ENCODE results near the gene C4orf33.
"Not testable (repeated sequence)": the region's sequence is repeated elsewhere in the genome, so short reads cannot be mapped to it uniquely, and the experiment has no call there.

Gene C4orf33, protein sequence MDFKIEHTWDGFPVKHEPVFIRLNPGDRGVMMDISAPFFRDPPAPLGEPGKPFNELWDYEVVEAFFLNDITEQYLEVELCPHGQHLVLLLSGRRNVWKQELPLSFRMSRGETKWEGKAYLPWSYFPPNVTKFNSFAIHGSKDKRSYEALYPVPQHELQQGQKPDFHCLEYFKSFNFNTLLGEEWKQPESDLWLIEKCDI

DNA sequence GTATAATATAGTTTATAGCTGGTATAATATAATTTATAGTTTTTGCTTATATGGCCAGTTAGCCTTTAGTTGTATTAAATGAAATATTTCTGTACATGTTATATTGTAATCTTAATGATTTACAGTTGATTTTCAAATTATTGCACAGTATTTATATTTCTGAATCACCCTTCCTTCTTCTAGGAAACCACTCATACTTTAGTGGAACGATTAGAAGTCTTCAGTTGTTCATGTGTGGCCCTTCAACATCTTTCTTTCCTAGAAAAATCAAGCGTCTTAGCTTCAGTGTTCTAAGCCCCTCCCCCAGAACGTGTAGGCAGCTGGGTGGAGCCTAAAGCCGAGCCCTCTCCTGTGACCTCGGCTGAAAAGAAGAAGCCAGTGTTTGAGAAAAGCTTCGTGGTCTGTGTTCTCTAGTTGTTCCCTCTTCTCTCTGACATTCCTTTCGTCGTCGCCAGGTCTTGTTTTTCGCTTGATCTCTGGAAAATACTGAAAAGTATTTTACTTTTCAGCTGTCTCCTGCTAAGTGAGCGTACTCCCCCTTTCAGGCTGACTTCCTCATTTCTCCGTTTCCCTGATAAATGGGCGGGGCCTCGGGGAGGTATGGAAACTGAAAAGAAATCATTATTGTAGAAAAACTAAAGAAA lies at the start of gene C4orf33:
Gene C4orf33, plus strand, starts transcription at position 342 of the 644 bp plus-strand sequence. CDS start 6,459 bp downstream, outside the sequence.
- H3K4me3 Mint-ChIP-seq: peak within 1 kb of the TSS; percentile 98
- H3K9me3 Mint-ChIP-seq: no peaks in the 10 kb centered on the region
- peaks cover 21% of the 10 kb centered on the region for H3K4me1 Mint-ChIP-seq
- H3K36me3 Mint-ChIP-seq: no peaks in the 10 kb centered on the region
- H3K27ac Mint-ChIP-seq: peak within 1 kb of the TSS; percentile 97
- ATAC-seq: peak; percentile 69
- no peaks in the 10 kb centered on the region for H3K27me3 Mint-ChIP-seq

DNA sequence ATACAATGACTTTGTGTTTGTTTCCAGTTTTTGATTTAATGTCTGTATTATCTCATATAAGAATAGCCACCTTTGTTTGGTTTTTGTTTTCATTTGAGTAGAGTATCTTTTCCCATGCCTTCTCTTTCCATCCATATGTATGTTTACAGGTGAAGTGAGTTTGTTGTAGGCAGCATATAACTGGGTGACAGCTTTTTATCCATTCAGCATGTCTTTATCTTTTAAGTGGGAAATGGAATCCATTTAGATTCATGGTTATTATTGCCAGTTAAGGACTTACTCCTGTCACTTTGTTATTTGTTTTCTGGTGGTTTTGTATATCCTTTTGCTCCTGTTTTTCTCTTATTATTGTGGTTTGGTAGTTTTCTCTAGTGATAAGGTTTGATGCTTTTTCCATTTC lies 36.9 kb upstream of the C4orf33 start:
- Mint-ChIP-seq H3K4me1 (no peaks in the 10 kb centered on the region), H3K9me3 (peaks cover 46% of the 10 kb centered on the region), H3K36me3 (peaks cover 73% of the 10 kb centered on the region), H3K4me3 (no peak overlapping the region), H3K27me3 (no peaks in the 10 kb centered on the region), H3K27ac (no peak overlapping the region)
- ATAC-seq: no peak

DNA sequence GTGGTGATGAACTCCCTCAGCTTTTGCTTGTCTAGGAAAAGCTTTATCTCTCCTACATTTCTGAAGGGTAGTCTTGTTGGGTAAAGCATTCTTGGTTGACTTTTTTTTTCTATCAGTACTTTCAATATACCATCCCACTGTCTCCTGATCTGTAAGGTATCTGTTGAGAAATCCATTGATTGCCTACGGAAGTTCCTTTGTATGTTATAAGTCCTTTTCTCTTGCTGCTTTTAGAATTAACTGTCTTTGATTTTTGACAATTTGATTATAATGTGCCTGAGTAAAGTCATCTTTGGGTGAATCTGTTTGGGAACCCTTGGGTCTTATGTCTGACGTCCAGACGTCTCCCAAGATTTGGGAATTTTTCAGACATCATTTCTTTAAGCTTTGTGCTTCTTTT lies 33.4 kb upstream of the C4orf33 start:
- peaks cover 30% of the 10 kb centered on the region for H3K9me3 Mint-ChIP-seq
- ATAC-seq: no peak
- no peak overlapping the region for H3K4me3 Mint-ChIP-seq
- no peaks in the 10 kb centered on the region for H3K27me3 Mint-ChIP-seq
- H3K4me1 Mint-ChIP-seq: no peaks in the 10 kb centered on the region
- H3K36me3 Mint-ChIP-seq: peaks cover 72% of the 10 kb centered on the region
- no peak overlapping the region for H3K27ac Mint-ChIP-seq

DNA sequence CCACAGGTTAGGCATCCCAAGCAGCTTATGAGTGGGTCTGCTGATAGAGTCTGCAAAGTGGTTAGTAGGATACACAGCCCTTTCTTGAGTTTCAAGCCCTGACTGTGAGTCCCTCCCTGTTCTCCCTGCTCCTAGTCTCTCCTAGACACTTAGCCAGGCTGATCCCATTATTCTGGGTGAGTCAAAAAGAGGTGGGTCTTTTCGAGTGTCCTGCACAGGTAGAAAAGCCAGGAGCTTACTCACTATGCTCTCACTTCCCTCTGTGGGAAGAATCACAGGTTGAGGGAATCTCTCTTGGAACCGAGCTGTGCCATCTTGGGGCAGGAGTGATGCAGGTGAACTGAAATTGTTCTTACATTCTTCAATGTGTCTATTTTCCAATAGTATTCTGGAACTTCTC lies 32.3 kb upstream of the C4orf33 start:
- no peak for ATAC-seq
- no peaks in the 10 kb centered on the region for H3K27me3 Mint-ChIP-seq
- no peak overlapping the region for H3K27ac Mint-ChIP-seq
- H3K9me3 Mint-ChIP-seq: peaks cover 29% of the 10 kb centered on the region
- no peaks in the 10 kb centered on the region for H3K4me1 Mint-ChIP-seq
- H3K4me3 Mint-ChIP-seq: no peak overlapping the region
- peaks cover 63% of the 10 kb centered on the region for H3K36me3 Mint-ChIP-seq

DNA sequence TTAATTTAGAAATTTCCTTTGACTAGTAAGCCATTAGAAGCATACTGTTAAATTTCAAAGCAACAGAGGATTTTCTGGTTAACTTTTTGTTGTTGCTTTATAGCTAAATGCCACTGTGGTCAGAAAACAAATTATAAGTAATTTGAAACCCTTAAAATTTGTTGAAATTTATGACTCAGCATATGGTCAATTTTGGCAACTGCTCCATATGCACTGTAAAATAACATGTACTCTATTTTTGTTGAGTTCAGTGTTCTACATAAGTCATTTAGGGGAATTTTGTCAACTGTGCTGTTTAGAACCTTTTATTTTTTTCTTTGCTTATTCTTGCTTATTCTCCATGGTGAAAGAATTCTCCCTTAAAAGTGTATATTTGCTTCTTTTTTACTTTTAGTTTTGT lies 31.2 kb upstream of the C4orf33 start:
- no peak for ATAC-seq
- Mint-ChIP-seq H3K27me3 (no peaks in the 10 kb centered on the region), H3K9me3 (peaks cover 26% of the 10 kb centered on the region), H3K36me3 (peaks cover 55% of the 10 kb centered on the region), H3K4me1 (peaks cover 4% of the 10 kb centered on the region), H3K27ac (no peak overlapping the region), H3K4me3 (no peak overlapping the region)

DNA sequence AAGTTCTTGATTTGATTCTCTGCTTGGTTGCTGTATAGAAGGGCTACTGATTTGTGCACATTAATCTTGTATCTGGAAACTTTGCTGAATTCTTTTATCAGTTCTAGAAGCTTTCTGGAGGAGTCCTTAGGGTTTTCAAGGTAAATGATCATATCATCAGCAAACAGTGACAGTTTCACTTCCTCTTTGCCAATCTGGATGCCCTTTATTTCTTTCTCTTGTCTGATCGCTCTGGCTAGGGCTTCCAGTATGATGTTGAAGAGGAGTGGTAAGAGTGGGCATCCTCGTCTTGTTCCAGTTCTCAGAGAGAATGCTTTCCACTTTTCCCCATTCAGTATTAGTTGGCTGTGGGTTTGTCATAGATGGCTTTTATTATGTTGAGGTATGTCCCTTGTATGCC lies 26.4 kb upstream of the C4orf33 start:
- not testable (repeated sequence) for ATAC-seq, H3K27me3 Mint-ChIP-seq, H3K27ac Mint-ChIP-seq, H3K4me3 Mint-ChIP-seq
- H3K36me3 Mint-ChIP-seq: peaks cover 45% of the 10 kb centered on the region
- peaks cover 16% of the 10 kb centered on the region for H3K4me1 Mint-ChIP-seq
- peaks cover 21% of the 10 kb centered on the region for H3K9me3 Mint-ChIP-seq

DNA sequence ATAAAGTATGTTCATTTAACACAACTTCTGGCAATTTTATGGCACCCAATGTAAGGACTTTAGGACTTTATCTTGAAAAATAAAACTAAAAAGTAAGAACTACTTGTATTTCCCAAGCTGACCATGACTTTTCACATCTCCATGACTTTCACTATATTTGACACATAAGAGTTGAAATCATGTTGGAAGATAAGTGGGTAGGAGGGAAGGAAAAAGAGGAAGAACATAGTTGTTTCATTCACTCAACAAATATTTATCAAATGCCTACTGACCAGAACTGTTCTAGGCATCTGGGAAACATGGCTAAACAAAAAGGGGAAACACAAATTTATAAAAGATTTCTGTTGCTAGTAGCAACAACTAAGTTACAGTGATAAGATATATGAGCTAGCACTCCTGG lies 18.6 kb upstream of the C4orf33 start:
- Mint-ChIP-seq H3K27ac (no peak overlapping the region), H3K9me3 (peaks cover 13% of the 10 kb centered on the region), H3K36me3 (peaks cover 79% of the 10 kb centered on the region), H3K4me3 (no peak overlapping the region), H3K27me3 (no peaks in the 10 kb centered on the region), H3K4me1 (no peaks in the 10 kb centered on the region)
- no peak for ATAC-seq

DNA sequence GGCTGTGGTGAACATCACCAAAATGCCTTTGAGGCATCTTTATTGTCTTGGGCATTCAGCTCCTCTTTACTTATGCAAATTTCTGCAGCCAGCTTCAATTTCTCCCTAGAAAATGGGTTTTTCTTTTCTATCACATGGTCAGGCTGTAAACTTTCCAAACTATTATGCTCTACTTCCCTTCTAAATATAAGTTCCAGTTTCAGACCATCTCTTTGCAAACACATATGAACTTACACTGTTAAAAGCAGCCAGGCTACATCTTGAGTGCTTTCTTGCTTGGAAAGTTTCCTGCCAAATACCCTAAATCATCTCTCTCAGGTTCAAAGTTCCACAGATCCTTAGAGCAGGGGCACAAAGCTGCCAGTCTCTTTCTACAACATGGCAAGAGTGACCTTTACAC lies 15.8 kb upstream of the C4orf33 start:
- H3K9me3 Mint-ChIP-seq: peaks cover 10% of the 10 kb centered on the region
- H3K27ac Mint-ChIP-seq: no peak overlapping the region
- H3K4me3 Mint-ChIP-seq: no peak overlapping the region
- H3K4me1 Mint-ChIP-seq: peaks cover 12% of the 10 kb centered on the region
- no peak for ATAC-seq
- H3K36me3 Mint-ChIP-seq: peaks cover 64% of the 10 kb centered on the region
- H3K27me3 Mint-ChIP-seq: no peaks in the 10 kb centered on the region

DNA sequence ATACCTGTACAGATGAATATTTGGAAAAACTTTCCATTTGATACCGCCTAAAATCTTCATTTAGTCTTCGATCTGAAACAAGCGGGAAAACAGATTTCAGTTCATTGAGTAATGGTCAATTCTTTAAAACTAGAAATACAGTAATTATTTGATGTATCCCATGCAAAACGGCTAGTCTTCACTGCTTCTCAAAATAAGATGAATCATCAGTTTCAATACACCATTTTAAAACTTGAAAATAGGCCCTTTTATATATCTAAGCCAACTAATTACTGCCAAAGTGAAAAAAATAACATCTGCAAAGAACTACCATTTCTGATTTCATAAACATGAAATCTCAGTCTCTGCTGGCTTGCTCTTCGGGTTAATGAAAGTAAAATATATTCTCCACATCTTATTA lies 13.7 kb upstream of the C4orf33 start:
- Mint-ChIP-seq H3K4me3 (no peak overlapping the region), H3K9me3 (peaks cover 14% of the 10 kb centered on the region), H3K36me3 (peaks cover 54% of the 10 kb centered on the region), H3K27ac (no peak overlapping the region), H3K4me1 (peaks cover 22% of the 10 kb centered on the region), H3K27me3 (no peaks in the 10 kb centered on the region)
- no peak for ATAC-seq

DNA sequence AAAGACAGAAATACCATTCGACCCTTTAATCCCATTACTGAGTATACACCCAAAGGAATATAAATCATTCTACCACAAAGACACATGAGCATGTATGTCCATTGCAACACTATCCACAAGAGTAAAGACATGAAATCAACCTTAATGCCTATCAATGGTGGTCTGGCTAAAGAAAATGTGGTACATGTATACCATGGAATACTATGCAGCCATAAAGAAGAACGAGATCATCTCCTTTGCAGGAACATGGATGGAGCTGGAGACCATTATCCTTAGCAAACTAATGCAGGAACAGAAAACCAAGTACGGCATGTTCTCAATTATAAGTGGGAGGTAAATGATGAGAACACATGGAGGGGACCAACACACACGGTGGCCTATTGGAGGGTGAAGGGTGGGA lies 10.5 kb upstream of the C4orf33 start:
- no peak overlapping the region for H3K4me3 Mint-ChIP-seq
- H3K27me3 Mint-ChIP-seq: no peaks in the 10 kb centered on the region
- no peak for ATAC-seq
- H3K9me3 Mint-ChIP-seq: peaks cover 8% of the 10 kb centered on the region
- H3K36me3 Mint-ChIP-seq: peaks cover 26% of the 10 kb centered on the region
- no peak overlapping the region for H3K27ac Mint-ChIP-seq
- H3K4me1 Mint-ChIP-seq: peaks cover 36% of the 10 kb centered on the region

DNA sequence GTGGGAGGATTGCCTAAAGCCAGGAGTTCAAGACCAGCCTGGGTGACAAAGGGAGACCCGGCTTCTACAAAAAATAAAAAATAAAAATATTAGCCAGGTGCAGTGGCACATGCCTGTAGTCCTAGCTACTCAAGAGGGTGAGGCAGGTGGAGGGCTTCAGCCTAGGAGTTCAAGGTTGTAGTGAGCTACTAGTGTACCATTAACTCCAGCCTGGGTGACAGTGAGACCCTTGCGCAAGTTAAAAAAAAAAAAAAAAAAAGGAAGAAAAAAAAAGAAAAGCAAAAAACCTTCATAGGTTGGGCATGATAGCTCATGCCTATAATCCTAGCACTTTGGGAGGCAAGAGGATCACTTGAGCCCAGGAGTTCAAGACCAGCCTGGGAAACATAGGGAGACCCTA lies 8.4 kb upstream of the C4orf33 start:
- Mint-ChIP-seq H3K27ac (no peak overlapping the region), H3K9me3 (peaks cover 4% of the 10 kb centered on the region), H3K4me1 (peaks cover 36% of the 10 kb centered on the region), H3K27me3 (no peaks in the 10 kb centered on the region), H3K36me3 (peaks cover 14% of the 10 kb centered on the region), H3K4me3 (no peak overlapping the region)
- no peak for ATAC-seq

DNA sequence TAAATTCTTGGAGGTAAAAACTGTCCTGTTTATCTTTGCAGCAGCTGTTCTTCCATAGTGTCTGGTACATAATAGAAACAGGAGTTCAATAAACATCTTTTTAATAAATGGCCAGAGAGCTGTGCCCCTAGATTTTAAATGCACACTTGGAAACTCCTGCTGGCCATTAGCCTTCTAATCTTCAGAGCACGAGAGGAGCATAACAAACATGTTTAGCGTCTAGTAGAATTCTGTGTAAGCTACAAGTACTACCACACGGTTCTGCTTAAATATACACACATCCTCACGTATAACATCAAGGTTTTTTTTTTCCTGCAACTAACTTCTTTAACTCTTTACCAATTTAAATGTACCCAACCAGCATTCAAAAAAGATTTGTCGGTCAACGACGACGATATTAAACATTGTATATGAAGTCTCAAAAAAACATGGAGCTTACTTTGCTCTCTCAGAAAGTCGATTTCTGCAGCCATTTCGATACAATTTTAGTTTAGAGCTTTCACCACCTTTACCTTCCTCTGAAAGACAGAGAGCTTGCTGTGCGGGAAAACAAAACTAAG lies 3.2 kb upstream of the C4orf33 start:
- Mint-ChIP-seq H3K4me1 (peaks cover 36% of the 10 kb centered on the region), H3K27me3 (no peaks in the 10 kb centered on the region), H3K4me3 (no peak overlapping the region), H3K9me3 (no peaks in the 10 kb centered on the region), H3K27ac (no peak overlapping the region), H3K36me3 (no peaks in the 10 kb centered on the region)
- no peak for ATAC-seq

DNA sequence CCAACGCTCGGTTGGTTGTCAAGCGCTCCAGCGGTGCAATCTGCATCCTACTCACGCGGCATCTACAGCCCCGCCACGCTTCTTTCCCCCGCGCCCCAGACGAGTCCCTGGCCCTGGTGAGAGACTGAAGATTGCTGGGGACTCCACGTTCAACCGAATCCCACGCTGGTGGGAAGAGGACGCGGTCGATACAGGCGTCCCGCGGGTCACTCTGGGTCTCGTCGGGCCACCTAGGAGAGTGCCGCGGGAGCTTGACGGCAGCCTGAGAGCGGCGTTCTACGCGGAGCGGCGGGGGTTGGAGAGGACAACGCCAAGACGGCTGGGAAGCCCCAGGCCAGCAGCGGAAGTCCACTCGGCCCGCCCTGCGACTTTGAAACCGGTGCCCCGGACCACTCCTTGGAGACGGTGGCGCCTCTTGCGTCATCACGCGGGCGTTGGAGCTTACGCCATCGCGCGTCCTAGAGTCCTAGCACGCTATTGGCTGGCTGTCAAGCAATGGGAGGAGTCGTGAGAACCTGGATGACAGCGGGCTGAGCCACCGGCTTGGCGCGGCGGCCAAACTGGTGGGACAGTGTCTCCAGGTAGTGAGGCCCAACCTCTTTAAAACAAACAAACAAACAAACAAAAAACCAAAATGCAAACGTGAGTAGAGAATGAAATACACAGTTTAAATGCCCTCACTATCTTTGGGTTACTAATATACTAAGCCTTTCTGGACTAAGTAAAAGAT lies 2.6 kb upstream of the C4orf33 start, which contains the start of gene SCLT1:
Gene SCLT1, minus strand, starts transcription at position 349 of the 730 bp plus-strand sequence. CDS start 436 bp downstream, outside the sequence.
- no peaks in the 10 kb centered on the region for H3K9me3 Mint-ChIP-seq
- H3K27ac Mint-ChIP-seq: no peak within 1 kb of the TSS
- H3K4me3 Mint-ChIP-seq: no peak within 1 kb of the TSS
- H3K4me1 Mint-ChIP-seq: peaks cover 36% of the 10 kb centered on the region
- no peaks in the 10 kb centered on the region for H3K27me3 Mint-ChIP-seq
- peak; percentile 99 for ATAC-seq
- no peaks in the 10 kb centered on the region for H3K36me3 Mint-ChIP-seq

DNA sequence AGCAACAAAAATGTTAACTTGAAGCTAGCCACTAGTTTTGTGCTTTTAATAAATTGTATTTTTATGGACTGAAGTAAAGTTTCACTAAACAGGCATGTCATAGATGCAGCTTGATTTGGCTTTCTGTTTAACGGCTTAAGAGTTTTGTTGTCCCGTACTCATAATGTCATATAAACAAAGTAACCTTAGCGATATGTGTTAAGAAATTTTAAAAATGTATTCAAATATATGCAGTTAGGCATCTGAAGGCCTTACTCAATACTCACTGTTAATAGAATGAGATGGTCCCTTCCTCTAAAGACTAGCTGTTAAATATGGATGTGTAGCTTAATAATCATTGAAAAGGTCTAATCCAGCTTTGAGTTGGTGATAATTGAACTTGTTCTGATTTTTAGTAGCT lies 1.6 kb upstream of the C4orf33 start:
- no peak for ATAC-seq
- Mint-ChIP-seq H3K4me3 (no peak overlapping the region), H3K9me3 (no peaks in the 10 kb centered on the region), H3K4me1 (peaks cover 26% of the 10 kb centered on the region), H3K27me3 (no peaks in the 10 kb centered on the region), H3K27ac (no peak overlapping the region), H3K36me3 (no peaks in the 10 kb centered on the region)

DNA sequence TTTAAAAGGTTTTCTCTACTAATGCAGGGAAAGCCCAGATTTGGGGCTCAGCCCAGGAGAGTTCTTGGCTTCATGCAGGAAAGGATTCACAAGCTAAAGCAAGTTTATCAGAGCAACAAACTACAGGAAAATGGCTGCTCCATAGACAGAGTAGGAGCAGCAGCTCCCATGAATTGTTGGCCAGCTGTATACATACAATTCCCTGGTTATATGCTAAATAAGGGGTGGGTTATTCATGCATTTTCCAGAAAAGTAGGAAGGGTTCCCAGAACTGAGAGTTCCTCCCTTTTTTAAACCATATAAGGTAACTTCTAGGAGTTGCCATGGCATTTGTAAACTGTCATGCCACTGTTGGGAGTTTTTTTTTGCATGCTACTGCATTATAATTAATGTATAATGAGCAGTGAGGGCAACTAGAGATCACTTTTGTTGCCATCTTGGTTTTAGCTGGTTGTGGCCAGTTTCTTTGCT lies 2.6 kb downstream of the C4orf33 start:
- H3K4me3 Mint-ChIP-seq: no peak overlapping the region
- peaks cover 6% of the 10 kb centered on the region for H3K36me3 Mint-ChIP-seq
- ATAC-seq: no peak
- no peaks in the 10 kb centered on the region for H3K9me3 Mint-ChIP-seq
- no peak overlapping the region for H3K27ac Mint-ChIP-seq
- no peaks in the 10 kb centered on the region for H3K27me3 Mint-ChIP-seq
- H3K4me1 Mint-ChIP-seq: peaks cover 18% of the 10 kb centered on the region
